Right atrium auricular region (tissue), 2 donors: ENCODE measurements around the gene USP10. TPM values are rescaled to one million over a fixed set of nuclear protein-coding genes. Genes with fewer than 3 reads are reported as not detected.

Experiments
- DNase-seq: peaks from one replicate; pipeline ENCODE4 v3.0.0-alpha.2; 2019; ENCODE audit warnings: low spot score
- H3K27ac ChIP-seq, 2 donors: fragments of 200-600 bp; sonication (generic); 1 replicate in 1 of 2; 2 replicates in 1 of 2; pipeline ENCODE4 v1.5.1; 2016 to 2019
- H3K27me3 ChIP-seq, 2 donors: fragments of 200-600 bp; sonication (generic); one replicate each; pipeline versions ENCODE4 v1.5.1 to v1.6.0; 2017 to 2019
- H3K36me3 ChIP-seq: fragments of 200-600 bp; sonication (generic); one replicate; pipeline ENCODE4 v1.5.1; 2016
- H3K4me1 ChIP-seq, 2 donors: fragments of 200-600 bp; sonication (generic); one replicate each; pipeline versions ENCODE4 v1.5.1 to v1.6.0; 2017 to 2019
- H3K4me3 ChIP-seq, 2 donors: fragments of 200-600 bp; sonication (generic); 1 replicate in 1 of 2; 2 replicates in 1 of 2; pipeline ENCODE4 v1.5.1; 2017 to 2019; ENCODE audit warnings: mild to moderate bottlenecking in 1 of 2, moderate library complexity in 1 of 2
- H3K9me3 ChIP-seq, 2 donors: fragments of 200-600 bp; sonication (generic); one replicate each; pipeline ENCODE4 v1.5.1; 2019
- total RNA-seq, 2 donors: library from RNA; depleted of rRNA; stranded (reverse); fragments of >200 nt; gene quantifications; one replicate each; pipeline ENCODE4 v1.1.0, GENCODE V29; 2016
- TF ChIP-seq, protein P1 (sequence below), 2 donors: fragments of 200-600 bp; sonication (generic); IDR thresholded peaks; one replicate each; pipeline ENCODE4 v1.5.1; 2019; ENCODE audit warnings: antibody characterized with exemption in 2 of 2

The USP10 gene
- total RNA-seq, 2 donors from 2014 or later, result 44.9 to 52.3 TPM

DNA sequence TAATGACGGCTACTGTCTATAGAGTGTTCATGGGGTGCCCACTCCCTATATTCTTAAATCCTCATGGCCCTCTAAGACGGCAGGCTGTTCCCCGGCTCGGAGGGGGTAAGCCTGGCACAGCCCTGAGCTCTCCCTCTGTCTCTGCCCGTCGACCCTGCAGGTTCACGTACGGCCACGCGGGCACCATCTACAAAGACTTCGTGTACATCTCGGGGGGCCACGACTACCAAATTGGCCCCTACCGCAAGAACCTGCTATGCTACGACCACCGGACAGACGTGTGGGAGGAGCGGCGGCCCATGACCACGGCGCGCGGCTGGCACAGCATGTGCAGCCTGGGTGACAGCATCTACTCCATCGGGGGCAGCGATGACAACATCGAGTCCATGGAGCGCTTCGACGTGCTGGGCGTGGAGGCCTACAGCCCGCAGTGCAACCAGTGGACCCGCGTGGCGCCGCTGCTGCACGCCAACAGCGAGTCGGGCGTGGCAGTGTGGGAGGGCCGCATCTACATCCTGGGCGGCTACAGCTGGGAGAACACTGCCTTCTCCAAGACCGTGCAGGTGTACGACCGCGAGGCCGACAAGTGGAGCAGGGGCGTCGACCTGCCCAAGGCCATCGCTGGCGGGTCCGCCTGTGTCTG lies 38.3 kb upstream of the USP10 start:
- DNase-seq, result no peak
- Histone ChIP-seq H3K9me3 (no peaks in the 10 kb centered on the region), H3K27ac (no peak overlapping the region), H3K27me3 (no peaks in the 10 kb centered on the region), H3K4me3 (no peak overlapping the region), H3K4me1 (no peaks in the 10 kb centered on the region), H3K36me3 (peaks cover 84% of the 10 kb centered on the region)
- TF ChIP-seq, protein P1, sequence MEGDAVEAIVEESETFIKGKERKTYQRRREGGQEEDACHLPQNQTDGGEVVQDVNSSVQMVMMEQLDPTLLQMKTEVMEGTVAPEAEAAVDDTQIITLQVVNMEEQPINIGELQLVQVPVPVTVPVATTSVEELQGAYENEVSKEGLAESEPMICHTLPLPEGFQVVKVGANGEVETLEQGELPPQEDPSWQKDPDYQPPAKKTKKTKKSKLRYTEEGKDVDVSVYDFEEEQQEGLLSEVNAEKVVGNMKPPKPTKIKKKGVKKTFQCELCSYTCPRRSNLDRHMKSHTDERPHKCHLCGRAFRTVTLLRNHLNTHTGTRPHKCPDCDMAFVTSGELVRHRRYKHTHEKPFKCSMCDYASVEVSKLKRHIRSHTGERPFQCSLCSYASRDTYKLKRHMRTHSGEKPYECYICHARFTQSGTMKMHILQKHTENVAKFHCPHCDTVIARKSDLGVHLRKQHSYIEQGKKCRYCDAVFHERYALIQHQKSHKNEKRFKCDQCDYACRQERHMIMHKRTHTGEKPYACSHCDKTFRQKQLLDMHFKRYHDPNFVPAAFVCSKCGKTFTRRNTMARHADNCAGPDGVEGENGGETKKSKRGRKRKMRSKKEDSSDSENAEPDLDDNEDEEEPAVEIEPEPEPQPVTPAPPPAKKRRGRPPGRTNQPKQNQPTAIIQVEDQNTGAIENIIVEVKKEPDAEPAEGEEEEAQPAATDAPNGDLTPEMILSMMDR (IDR thresholded peaks at IDR 0.05), result no peak

DNA sequence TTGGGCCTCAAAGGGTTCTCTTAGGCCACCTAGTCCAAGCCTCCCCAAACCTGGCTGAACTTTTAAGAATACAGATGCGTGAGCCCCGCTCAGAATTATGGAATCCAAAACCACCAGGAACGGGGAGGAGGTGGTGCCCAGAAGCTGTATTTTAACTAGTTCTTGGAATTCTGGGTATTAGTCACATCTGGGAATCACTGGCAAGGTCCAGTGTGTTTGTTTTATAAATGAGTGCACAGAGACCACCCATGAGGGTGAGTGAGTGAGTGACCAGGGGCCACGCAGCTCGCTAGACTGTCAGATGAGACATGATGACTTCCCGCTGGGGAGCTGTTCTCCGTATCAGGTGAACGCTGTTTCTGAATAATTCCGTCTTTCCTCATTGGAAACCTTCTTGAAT lies 37.3 kb upstream of the USP10 start:
- Histone ChIP-seq H3K36me3 (peaks cover 75% of the 10 kb centered on the region), H3K27ac (no peak overlapping the region), H3K9me3 (no peaks in the 10 kb centered on the region), H3K4me1 (no peaks in the 10 kb centered on the region), H3K4me3 (no peak overlapping the region), H3K27me3 (no peaks in the 10 kb centered on the region)
- TF ChIP-seq, protein P1 (IDR thresholded peaks at IDR 0.05), result no peak
- DNase-seq, result no peak

DNA sequence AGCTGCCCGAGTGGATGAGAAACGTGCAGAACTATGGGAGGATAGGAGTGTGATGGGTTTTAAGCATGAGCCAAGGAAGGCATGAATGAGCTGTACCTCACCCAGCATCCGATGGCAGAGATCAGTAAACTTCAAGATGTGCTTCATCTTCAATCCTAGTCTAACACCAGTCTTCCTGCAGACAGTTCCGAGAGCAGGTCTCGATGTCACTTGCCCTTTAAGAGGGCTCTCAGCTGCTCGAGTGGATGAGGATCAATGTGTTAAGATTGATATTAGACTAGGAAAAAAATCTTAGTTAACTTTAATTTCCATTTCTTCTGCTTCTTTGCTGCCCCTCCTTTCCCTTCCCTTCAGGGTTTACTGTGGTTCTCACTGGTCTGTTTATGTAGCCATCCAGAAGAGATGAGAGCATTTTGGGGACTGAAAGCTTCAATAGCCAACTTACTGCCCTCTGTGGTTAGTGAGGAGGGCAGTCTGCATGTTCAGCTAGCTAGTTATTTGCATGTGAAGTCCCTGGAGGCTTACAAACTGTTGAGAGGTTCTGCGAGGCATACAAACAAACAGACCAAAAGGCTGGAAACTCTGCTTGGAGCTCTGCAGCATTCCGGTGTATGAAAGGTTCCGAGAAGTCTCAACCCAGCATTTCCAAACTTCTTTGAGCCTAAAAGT lies 36.2 kb upstream of the USP10 start:
- H3K9me3 ChIP-seq, result no peaks in the 10 kb centered on the region
- no peak overlapping the region for H3K4me3 ChIP-seq
- no peak for DNase-seq
- peaks cover 64% of the 10 kb centered on the region for H3K36me3 ChIP-seq
- H3K27ac ChIP-seq, result no peak overlapping the region
- TF ChIP-seq, protein P1 (IDR thresholded peaks at IDR 0.05), result no peak
- H3K4me1 ChIP-seq, result no peaks in the 10 kb centered on the region
- H3K27me3 ChIP-seq, result no peaks in the 10 kb centered on the region

DNA sequence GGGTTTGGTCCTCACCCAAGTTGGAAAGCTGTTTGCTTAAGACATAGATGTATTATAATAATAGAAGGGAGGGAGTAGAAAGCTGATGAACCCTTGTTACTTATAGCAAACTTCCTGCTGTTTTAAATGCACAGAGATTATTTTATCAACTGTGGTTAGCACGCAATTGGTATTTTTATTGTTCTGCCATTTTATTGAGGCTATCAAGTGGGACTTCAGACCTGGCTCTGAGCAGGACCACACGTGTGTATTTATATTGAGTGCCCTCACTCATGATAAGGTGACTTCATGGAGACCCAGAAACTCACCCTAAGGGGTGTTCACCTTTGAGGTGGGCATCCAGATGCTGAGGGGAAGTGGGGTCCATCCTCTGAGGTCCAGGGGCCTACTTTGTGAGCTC lies 34.4 kb upstream of the USP10 start:
- Histone ChIP-seq H3K36me3 (peaks cover 47% of the 10 kb centered on the region), H3K4me3 (no peak overlapping the region), H3K27ac (no peak overlapping the region), H3K4me1 (no peaks in the 10 kb centered on the region), H3K9me3 (no peaks in the 10 kb centered on the region), H3K27me3 (no peaks in the 10 kb centered on the region)
- no peak for DNase-seq
- TF ChIP-seq, protein P1 (IDR thresholded peaks at IDR 0.05), result no peak

DNA sequence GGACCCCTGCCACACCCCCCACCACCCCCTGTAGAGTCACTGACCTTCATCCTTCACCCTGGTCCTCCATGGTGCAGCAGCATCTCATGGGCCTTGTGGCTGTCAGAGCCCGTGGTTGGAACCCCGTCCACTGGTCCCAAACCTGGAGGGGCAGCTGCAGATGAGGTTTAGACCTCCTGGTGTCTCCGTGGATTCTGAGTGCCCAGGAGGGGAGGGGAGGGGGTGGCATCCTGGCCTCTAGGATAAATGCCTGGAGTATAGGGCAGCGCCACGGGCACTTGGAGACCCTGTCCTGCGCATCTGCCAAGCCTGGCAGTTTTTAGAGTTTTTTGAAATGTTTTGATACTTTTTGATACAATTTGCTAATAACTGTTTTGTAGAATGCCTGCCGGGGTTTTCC lies 34.0 kb upstream of the USP10 start:
- DNase-seq, result no peak
- H3K27ac ChIP-seq, result no peak overlapping the region
- H3K36me3 ChIP-seq, result peaks cover 42% of the 10 kb centered on the region

More for the DNA sequence above, 34.0 kb upstream of the USP10 start:
- Histone ChIP-seq H3K4me1 (no peaks in the 10 kb centered on the region), H3K27me3 (no peaks in the 10 kb centered on the region), H3K9me3 (no peaks in the 10 kb centered on the region), H3K4me3 (no peak overlapping the region)
- TF ChIP-seq, protein P1 (IDR thresholded peaks at IDR 0.05), result no peak
